Activated CD4-positive, CD25-positive, alpha-beta regulatory T cell (primary cell): ENCODE measurements around the gene SNRNP27.
A peak's percentile ranks its signal among the peaks of the same experiment; 100 is the strongest.
"Not testable (repeated sequence)": the region's sequence is repeated elsewhere in the genome, so short reads cannot be mapped to it uniquely, and the experiment has no call there.

Source experiments
- DNase-seq, 4 experiments: peaks; one replicate each; lab custom pipeline; 2025; lab: John Stamatoyannopoulos, UW

SNRNP27 gene

GRCh38 chr2:69893684-69894551 lies at the start of gene SNRNP27:
SNRNP27 (plus strand) TSS chr2:69893956; CDS start chr2:69893985, 29 bp downstream.
- DNase-seq, result peak; percentile 65 to 73 (median 66)

- DNase-seq, result no peak
Measured at GRCh38 chr2:69843993-69844392, 49.8 kb upstream of the SNRNP27 start.

DNA sequence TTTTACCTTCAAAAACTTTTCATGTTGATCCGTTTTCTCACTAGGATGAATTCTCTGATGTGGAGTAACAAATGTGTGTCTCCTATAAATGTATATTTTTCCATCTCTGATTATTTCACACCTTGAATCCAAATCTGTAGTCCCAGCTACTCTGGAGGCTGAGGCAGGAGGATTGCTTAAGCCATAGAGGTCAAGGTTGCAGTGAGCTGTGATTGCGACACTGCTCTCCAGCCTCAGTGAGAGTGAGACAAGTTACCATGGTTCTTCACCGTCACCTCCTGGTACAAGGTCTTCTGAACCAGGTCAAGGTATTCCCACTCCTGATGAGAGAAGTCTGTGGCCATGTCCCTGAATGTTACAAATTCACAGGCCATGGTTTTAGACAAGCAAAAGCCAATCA lies 49.2 kb upstream of the SNRNP27 start:
- DNase-seq, result no peak

DNA sequence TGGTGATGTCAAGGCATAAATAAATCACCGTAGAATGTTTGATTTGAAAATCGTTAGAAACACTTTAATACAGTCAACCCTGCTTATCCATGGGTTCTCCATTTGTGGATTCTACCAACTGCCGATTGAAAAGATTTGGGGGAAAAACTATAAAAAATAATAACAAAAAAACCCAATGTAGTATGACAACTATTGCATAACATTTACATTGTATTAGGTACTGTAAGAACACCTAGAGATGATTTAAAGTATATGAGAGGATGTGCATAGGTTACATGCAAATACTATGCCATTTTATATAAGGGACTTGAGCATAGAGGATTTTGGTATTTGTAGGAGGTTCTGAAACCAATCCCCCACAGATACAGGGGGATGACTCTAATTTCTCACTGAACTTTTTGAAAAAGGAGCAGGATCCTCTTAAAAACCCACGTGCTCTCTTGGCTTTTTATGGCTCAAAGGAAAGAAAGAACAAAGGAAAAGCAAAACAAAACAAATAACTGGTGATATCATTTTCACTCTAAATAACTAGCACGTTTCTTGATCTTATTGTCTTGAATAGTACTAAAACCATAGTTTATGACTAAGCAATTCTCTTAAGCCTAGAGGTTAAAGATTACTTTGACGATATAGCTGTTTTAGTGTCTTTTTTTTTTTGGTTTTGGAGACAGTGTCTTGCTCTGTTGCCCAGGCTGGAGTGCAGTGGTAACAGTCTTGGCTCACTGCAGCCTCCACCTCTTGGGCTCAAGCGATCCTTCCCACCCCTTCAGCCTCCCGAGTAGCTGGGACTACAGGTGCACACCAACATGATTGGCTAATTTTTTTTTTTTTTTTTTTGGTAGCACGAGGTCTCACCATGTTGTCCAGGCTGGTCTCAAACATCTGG lies 47.3 kb upstream of the SNRNP27 start:
- DNase-seq, result no peak

DNA sequence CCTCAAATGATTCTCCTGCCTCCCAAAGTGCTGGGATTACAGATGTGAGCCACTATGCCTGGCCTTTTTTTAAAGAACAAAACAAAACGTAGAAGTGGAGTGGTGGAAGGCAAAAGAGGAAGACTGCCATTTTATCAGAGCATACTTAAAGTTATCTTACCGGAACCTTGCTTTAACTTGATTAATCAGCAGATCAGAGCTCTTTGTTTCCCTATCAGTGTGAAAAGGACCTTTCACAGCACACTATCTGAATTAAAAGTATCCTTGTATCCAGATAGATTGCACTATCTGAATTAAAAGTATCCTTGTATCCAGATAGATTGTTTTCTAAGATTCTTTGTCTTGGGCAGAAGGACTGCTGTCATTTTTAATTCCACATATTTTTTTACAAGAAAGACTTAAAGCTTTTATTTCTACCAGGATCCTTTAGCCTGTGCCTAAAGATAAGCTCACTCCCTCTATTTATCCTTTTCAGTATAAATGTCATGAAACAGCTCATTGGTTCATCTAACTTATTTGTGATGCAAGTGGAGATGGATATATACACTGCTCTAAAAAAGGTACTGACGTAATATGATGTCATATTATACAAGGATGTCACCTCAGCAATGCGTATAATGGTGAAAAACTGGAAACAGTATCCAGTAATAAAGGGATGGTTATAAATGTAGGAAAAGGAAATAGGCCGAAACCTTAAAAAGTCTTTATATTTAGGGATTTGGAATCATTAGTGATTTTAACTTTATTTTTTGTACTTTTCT lies 46.5 kb upstream of the SNRNP27 start:
- no peak for DNase-seq

GRCh38 chr2:69848186-69848790 lies 45.5 kb upstream of the SNRNP27 start:
- DNase-seq, result no peak

- no peak for DNase-seq
Measured at GRCh38 chr2:69858261-69858660, 35.5 kb upstream of the SNRNP27 start.

- no peak for DNase-seq
Measured at GRCh38 chr2:69863298-69863697, 30.5 kb upstream of the SNRNP27 start.

GRCh38 chr2:69888451-69888850 lies 5.3 kb upstream of the SNRNP27 start:
- no peak for DNase-seq

- no peak for DNase-seq
Measured at GRCh38 chr2:69889302-69889701, 4.5 kb upstream of the SNRNP27 start.

GRCh38 chr2:69890881-69891280 lies 2.9 kb upstream of the SNRNP27 start:
- no peak for DNase-seq

DNA sequence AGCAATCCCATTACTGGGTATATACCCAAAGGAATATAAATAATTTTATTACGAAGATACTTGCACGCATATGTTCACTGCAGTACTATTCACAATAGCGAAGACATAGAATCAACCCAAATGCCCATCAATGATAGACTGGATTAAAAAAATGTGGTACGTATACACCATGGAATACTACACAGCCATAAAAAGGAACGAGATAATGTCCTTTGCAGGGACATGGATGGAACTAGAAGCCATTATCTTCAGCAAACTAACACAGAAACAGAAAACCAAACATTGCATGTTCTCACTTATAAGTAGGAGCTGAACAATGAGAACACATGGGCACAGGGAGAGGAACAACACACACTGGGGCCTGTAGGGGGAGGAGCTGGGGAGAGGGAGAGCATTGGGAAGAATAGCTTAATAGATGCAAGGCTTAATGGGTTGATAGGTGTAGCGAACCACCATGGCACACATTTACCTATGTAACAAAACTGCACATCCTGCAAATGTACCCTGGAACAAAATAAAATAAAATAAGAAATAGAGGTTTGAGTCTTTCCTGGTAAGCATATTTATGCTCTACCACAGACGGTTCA lies 825 bp upstream of the SNRNP27 start:
- not testable (repeated sequence) for DNase-seq

DNA sequence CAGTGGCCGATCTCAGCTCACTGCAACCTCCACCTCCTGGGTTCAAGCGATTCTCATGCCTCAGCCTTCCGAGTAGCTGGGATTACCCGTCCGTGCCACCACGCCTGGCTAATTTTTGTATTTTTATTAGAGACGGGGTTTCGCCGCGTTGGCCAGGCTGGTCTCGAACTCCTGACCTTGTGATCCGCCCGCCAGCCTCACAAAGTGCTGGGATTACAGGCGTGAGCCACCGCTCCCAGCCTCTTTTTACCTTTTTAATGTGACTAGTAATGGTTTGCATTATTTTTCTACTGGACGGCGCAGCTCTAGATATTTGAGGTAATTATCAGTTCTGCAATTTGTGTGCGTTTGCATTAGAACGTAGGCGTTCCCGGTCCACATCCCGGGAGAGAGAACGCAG lies 981 bp downstream of the SNRNP27 start:
- DNase-seq, result not testable (repeated sequence)

DNA sequence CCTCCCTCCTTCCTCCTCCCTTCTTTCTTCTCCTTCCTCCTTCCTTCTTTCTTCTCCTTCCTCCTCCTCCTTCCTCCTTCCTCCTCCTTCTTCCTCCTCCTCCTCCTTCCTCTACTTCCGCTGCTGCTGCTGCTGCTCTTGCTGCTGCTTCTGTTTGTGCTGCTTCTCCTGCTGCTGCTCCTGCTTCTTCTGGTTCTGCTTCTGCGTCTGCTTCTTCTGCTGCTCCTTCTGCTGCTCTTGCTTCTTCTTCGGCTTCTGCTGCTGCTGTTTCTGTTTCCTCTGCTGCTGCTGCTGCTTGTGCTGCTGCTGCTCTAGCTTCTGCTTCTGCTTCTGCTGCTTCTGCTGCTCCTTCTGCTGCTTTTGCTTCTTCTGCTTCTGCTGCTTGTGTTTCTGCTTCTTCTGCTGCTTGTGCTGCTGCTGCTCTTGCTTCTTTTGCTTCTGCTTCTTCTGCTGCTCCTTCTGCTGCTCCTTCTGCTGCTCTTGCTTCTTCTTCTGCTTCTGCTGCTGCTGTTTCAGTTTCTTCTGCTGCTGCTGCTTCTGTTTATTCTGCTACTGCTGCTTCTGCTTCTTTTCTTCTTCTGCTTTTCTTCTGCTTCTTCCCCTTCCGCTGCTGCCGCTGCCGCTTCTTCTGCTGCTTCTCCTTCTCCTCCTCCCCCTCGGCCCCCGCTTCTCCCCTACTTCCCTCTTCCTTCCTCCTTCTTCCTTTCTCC lies 8.6 kb downstream of the SNRNP27 start:
- DNase-seq, result no peak

DNA sequence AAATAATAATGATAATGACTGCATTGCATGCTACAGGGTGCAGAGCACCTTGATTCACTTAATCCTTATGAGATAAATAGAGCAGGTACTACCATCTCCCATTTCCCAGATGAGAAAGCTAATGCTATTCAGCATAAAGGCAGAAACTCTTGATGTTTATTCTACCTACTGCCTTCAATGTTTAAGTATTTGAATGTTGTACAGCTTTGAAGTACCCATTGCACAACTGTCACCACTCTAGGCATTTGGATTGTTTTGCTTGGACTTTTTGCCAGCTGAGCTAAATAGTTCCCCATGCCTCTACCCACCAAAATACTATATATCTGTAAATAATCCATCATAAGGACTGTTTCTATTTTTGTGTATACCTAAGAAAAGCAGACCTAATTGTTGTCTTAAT lies 13.5 kb downstream of the SNRNP27 start:
- DNase-seq, result no peak

DNA sequence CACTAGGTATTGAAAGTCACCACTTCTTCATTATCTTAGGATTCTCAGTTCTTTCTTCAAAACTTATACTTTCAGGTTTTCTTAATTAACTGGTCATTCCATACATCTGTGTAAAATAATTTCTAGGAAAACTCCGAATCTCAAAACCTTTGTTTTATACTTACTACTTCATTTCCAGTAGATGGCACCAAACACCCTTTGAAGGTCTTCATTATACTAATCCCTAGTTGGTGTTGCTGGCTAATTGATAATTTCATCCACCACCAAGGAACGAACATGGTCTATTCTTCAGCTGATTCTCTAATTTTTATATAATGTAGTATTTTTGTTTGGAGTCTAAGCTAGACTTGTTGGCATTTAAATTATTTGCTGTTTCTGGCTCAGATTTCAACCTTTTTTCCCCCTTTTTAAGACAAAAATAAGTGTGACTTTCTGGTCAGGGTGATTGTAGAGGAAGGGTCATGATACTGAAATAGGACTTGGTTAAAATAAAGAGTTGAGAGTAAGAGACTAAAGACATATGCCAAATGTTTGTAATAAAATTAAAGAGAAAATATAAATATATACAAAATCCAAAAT lies 18.3 kb downstream of the SNRNP27 start:
- DNase-seq, result no peak

DNA sequence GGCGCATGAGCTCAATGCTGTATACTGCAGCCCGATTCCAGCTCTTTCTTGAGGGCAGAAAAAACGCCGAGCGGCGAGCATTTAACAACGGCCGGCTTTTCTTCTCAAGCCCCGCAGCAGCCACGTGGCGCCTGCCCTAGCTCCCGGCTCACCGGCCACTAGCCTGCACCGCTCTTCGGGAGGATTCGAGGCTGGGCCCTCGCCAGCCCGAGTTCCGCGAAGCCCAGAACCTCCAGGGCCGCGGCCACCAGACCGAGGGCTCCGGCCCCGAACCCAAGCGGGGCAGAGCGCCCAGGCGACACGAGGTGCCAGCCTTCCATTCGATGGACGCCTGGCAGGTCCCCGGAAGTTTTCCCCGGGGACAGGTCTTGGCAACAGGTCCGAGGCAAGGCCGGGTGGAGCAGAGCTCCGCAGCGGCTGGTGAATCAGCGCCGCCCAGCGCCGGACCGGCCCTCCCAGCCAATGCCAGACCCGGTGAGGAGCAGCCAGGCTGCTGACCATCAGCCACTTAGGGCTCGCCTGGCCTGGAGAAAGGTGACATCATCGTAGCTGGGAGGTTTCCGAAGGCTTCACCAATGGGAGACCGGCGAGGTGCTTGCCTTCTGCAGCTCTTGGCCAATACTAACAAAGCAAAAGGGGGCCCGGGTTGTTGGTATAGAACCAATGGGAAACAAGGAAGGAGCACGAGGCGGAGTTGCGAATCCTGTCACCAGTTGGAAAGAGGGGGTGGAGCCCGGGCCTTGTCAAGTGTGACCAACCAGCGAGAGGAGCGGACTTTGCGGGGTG lies 20.6 kb downstream of the SNRNP27 start:
- peak in 3 of 4 experiments; percentile 97 to 98 (median 98) for DNase-seq

DNA sequence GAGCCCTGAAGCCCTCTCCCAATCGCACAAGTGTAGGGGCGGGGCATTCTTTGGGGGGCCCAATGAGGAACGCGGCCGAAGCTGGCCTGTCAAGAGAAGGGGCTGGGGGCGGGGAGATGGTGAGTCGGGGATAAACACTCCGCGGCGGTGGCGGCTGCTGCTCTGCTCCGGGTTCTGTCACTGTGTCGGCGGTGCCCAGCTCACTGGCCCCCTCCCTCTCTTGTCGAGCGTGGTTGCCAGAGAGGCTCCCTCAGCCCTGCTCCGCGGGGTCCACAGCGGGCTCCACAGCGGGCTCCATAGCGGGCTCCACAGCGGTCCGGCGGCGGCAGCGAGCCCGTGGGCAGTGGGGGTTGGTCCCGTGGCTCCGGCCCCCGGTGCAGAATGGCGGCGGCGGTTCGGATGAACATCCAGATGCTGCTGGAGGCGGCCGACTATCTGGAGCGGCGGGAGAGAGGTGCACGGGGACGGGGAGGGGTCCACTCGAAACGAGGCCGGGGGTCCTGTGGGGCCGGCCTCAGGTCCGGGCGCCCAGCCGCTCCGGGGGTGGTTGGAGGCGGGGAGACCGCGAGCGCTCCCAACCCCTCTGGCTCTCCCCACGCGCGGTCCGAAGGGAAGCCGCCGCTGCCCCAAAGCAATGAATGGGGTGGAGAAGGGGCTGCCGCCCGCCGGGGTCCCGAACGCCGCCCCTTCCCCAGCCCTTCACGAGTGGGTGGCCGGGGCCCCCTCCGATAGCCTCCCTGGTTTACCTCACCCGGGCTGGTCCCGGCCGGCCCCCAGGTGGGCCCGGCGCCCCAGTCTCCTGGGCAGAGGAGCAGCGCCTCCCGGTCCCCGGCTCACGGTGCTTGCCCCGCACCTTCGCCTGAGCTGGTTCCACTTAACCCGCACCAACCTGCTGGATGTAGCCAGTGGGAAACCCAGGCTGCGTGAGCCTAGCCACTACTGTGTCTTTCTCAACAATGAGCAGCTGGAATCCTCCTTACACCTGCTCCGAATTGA lies 21.5 kb downstream of the SNRNP27 start, which contains the start of gene MXD1:
TSS of gene MXD1 (plus strand) at position 160 of the 996 bp plus-strand sequence. CDS start at position 382, 222 bp downstream.
- DNase-seq, result peak in 3 of 4 experiments; percentile 7 to 99 (median 20)
